GM20000 (cell line): ENCODE results near the gene NFATC3.
"Not testable (repeated sequence)": the region's sequence is repeated elsewhere in the genome, so short reads cannot be mapped to it uniquely, and the experiment has no call there.

Experiments used
- DNase-seq: peaks from one replicate; pipeline ENCODE4 v3.0.0; 2012; ENCODE audit warnings: low spot score
- TF ChIP-seq, protein P1 (sequence below): IDR thresholded peaks from 2 replicates; pipeline ENCODE4 v1.5.1; 2012; ENCODE audit warnings: mild to moderate bottlenecking, control low read depth; ENCODE audit errors: extremely low read depth, missing control alignments

NFATC3 gene

GRCh38 chr16:68100488-68100887, 15.3 kb downstream of the NFATC3 start:
- TF ChIP-seq, protein P1, sequence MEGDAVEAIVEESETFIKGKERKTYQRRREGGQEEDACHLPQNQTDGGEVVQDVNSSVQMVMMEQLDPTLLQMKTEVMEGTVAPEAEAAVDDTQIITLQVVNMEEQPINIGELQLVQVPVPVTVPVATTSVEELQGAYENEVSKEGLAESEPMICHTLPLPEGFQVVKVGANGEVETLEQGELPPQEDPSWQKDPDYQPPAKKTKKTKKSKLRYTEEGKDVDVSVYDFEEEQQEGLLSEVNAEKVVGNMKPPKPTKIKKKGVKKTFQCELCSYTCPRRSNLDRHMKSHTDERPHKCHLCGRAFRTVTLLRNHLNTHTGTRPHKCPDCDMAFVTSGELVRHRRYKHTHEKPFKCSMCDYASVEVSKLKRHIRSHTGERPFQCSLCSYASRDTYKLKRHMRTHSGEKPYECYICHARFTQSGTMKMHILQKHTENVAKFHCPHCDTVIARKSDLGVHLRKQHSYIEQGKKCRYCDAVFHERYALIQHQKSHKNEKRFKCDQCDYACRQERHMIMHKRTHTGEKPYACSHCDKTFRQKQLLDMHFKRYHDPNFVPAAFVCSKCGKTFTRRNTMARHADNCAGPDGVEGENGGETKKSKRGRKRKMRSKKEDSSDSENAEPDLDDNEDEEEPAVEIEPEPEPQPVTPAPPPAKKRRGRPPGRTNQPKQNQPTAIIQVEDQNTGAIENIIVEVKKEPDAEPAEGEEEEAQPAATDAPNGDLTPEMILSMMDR: no peak
- DNase-seq: no peak

DNA sequence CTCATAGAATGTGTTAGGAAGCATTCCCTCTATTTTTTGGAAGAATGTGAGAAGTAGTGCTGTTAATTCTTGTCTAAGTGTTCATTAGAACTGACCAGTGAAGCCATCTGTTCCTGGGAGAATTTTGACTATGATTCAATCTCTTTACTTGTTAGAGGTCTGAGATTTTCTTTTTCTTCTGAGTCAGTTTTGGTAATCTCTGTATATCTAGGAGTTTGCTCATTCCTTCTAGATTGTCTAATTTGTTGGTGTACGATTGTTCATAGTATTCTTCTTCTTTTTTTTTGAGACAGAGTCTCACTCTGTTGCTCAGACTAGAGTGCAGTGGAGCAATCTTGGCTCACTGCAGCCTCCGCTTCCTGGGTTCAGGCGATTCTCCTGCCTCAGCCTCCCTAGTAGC, 20.4 kb downstream of the NFATC3 start:
- DNase-seq: no peak

DNA sequence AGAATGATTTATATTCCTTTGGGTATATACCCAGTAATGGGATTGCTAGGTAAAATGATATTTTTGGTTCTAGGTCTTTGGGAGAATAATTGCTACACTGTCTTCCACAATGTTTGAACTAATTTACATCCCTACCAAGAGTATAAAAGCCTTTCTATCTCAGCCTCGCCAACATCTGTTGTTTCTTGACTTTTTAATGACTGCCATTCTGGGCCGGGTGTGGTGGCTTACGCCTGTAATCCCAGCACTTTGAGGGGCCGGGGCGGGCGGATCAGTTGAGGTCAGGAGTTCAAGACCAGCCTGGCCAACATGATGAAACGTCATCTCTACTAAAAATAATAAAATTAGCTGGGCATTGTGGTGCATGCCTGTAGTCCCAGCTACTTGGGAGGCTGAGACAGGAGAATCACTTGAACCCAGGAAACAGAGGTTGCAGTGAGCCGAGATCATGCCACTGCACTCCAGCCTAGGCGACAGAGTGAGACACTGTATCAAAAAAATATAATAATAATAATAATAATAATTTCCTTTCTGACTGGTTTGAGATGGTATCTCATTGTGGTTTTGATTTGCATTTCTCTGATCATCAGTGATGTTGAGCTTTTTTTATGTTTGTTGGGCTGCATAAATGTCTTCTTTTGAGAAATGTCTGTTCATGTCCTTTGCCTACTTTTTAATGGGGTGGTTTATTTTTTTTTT, 22.2 kb downstream of the NFATC3 start:
- DNase-seq: not testable (repeated sequence)

More for the DNA sequence above, 20.4 kb downstream of the NFATC3 start:
- TF ChIP-seq, protein P1: no peak

GRCh38 chr16:68109156-68109555, 24.0 kb downstream of the NFATC3 start:
- not testable (repeated sequence) for DNase-seq

DNA sequence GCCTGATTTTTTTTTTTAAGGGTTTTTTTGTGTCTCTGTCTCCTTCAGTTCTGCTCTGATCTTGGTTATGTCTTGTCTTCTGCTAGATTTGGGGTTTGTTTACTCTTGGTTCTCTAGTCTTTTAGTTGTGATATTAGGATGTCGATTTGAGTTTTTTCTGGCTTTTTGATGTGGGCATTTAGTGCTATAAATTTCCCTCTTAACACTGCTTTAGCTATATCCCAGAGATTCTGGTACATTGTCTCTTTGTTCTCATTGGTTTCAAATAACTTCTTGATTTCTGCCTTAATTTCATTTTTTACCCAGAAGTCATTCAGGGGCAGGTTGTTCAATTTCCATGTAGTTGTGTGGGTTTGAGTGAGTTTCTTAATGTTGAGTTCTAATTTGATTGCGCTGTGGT, 25.4 kb downstream of the NFATC3 start:
- DNase-seq: not testable (repeated sequence)

GRCh38 chr16:68111379-68111778, 26.2 kb downstream of the NFATC3 start:
- no peak for DNase-seq
- TF ChIP-seq, protein P1: no peak

- TF ChIP-seq, protein P1: no peak
- DNase-seq: no peak
Measured at GRCh38 chr16:68113059-68113761, 28.0 kb downstream of the NFATC3 start.

- TF ChIP-seq, protein P1: no peak
- no peak for DNase-seq
Measured at GRCh38 chr16:68113765-68114240, 28.6 kb downstream of the NFATC3 start.

GRCh38 chr16:68114939-68115338, 29.8 kb downstream of the NFATC3 start:
- DNase-seq: not testable (repeated sequence)
